Osteoblast (primary cell): ENCODE results near the gene SLC1A4. TPM values are rescaled to one million over a fixed set of nuclear protein-coding genes. Genes with fewer than 3 reads are reported as not detected.

Experiments used
- DNase-seq: peaks from one replicate; pipeline ENCODE4 v3.0.0; 2011; ENCODE audit warnings: low spot score, mixed read lengths; ENCODE audit not compliant: insufficient read length; ENCODE audit errors: missing footprints
- H2AFZ ChIP-seq: 2 replicates; pipeline ENCODE4 v1.6.0; 2011; ENCODE audit warnings: mild to moderate bottlenecking, low read length
- H3K27ac ChIP-seq: 2 replicates; pipeline ENCODE4 v1.5.1; 2011; ENCODE audit warnings: mild to moderate bottlenecking, low read depth, low read length, moderate library complexity
- H3K27me3 ChIP-seq: 2 replicates; pipeline ENCODE4 v1.6.0; 2012; ENCODE audit warnings: mild to moderate bottlenecking, control low read depth, inconsistent platforms, low read length, moderate library complexity; ENCODE audit not compliant: insufficient read depth
- H3K36me3 ChIP-seq: 2 replicates; pipeline ENCODE4 v1.5.1; 2011; ENCODE audit warnings: mild to moderate bottlenecking, low read length, control low read depth, moderate library complexity; ENCODE audit not compliant: insufficient read depth
- H3K4me1 ChIP-seq: 2 replicates; pipeline ENCODE4 v1.5.1; 2011; ENCODE audit warnings: mild to moderate bottlenecking, low read length, control low read depth, moderate library complexity; ENCODE audit not compliant: insufficient read depth
- H3K4me2 ChIP-seq: 2 replicates; pipeline ENCODE4 v1.6.0; 2011; ENCODE audit warnings: mild to moderate bottlenecking, low read length; ENCODE audit not compliant: insufficient read depth
- H3K4me3 ChIP-seq: fragments of 200-600 bp; sonication (generic); 3 replicates; pipeline ENCODE4 v1.5.1; 2012; ENCODE audit warnings: mild to moderate bottlenecking, low read length, inconsistent platforms; ENCODE audit not compliant: insufficient read depth
- H3K79me2 ChIP-seq: 2 replicates; pipeline ENCODE4 v1.6.0; 2012; ENCODE audit warnings: mild to moderate bottlenecking, low read length, control low read depth, inconsistent platforms; ENCODE audit not compliant: insufficient read depth
- H3K9me3 ChIP-seq: 2 replicates; pipeline ENCODE4 v1.5.1; 2011; ENCODE audit warnings: low read depth, low read length, control low read depth
- H4K20me1 ChIP-seq: 2 replicates; pipeline ENCODE4 v1.6.0; 2012; ENCODE audit warnings: mild to moderate bottlenecking, low read length, control low read depth; ENCODE audit not compliant: insufficient read depth
- total RNA-seq: library from RNA; depleted of rRNA; stranded (reverse); fragments of >200 nt; gene quantifications from 2 replicates; pipeline ENCODE4 v1.2.3, GENCODE V29; 2012
- TF ChIP-seq, protein P1 (sequence below): IDR thresholded peaks from 2 replicates; pipeline ENCODE4 v1.5.1; 2011; ENCODE audit warnings: mild to moderate bottlenecking, low read depth, low read length, moderate library complexity; ENCODE audit errors: extremely low read depth

SLC1A4 gene
- total RNA-seq, 1 donor, result 49.2 TPM

DNA sequence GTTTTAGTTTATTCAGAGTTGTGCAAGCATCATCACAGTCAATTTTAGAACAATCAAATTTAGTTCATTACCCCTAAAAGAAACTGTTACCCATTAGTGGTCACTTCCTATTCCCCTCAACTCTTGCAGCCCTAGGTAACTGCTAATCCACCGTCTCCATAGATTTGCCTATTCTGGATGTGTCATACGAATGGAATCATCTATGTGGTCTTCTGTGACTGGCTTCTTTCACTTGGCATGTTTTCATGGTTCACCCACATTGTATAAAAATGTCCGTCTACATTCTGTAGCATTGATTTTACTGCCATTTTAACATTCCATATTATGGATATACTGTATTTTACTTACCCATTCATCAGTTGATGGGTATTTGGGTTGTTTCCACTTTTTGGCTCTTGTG is 61.7 kb downstream of the SLC1A4 start:
- Histone ChIP-seq H3K36me3 (no peaks in the 10 kb centered on the region), H3K4me1 (peaks cover 11% of the 10 kb centered on the region), H3K4me3 (no peak overlapping the region), H2AFZ (no peak overlapping the region), H3K27ac (no peak overlapping the region), H3K9me3 (no peaks in the 10 kb centered on the region), H3K79me2 (no peaks in the 10 kb centered on the region), H3K4me2 (no peak overlapping the region), H4K20me1 (no peaks in the 10 kb centered on the region), H3K27me3 (no peaks in the 10 kb centered on the region)
- TF ChIP-seq, protein P1, sequence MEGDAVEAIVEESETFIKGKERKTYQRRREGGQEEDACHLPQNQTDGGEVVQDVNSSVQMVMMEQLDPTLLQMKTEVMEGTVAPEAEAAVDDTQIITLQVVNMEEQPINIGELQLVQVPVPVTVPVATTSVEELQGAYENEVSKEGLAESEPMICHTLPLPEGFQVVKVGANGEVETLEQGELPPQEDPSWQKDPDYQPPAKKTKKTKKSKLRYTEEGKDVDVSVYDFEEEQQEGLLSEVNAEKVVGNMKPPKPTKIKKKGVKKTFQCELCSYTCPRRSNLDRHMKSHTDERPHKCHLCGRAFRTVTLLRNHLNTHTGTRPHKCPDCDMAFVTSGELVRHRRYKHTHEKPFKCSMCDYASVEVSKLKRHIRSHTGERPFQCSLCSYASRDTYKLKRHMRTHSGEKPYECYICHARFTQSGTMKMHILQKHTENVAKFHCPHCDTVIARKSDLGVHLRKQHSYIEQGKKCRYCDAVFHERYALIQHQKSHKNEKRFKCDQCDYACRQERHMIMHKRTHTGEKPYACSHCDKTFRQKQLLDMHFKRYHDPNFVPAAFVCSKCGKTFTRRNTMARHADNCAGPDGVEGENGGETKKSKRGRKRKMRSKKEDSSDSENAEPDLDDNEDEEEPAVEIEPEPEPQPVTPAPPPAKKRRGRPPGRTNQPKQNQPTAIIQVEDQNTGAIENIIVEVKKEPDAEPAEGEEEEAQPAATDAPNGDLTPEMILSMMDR, result no peak
- no peak for DNase-seq

DNA sequence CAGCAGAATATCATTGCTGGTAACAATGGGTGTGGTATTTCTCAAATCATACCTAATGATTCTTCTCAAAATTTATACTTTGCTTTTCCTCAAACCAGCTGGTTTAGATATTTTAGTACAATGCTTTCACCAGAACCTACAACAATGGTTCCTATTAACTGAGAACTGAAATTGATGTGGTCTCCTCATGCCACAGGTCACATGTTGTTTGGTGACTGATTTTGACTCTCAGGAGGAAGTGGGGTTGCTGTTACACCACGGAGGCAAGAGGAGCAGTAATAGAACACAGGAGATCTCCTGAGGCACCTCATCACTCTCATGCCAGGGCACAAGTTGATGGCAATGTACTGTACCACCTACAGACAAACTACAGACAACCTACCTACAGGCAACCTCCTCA is 64.0 kb downstream of the SLC1A4 start:
- H2AFZ ChIP-seq, result no peak overlapping the region
- H3K27me3 ChIP-seq, result no peaks in the 10 kb centered on the region
- no peaks in the 10 kb centered on the region for H3K9me3 ChIP-seq
- no peak overlapping the region for H3K4me3 ChIP-seq
- peaks cover 7% of the 10 kb centered on the region for H4K20me1 ChIP-seq
- no peak overlapping the region for H3K4me2 ChIP-seq
- H3K4me1 ChIP-seq, result peaks cover 16% of the 10 kb centered on the region
- H3K36me3 ChIP-seq, result no peaks in the 10 kb centered on the region
- TF ChIP-seq, protein P1, result no peak
- no peak overlapping the region for H3K27ac ChIP-seq
- DNase-seq, result no peak
- H3K79me2 ChIP-seq, result peaks cover 14% of the 10 kb centered on the region

DNA sequence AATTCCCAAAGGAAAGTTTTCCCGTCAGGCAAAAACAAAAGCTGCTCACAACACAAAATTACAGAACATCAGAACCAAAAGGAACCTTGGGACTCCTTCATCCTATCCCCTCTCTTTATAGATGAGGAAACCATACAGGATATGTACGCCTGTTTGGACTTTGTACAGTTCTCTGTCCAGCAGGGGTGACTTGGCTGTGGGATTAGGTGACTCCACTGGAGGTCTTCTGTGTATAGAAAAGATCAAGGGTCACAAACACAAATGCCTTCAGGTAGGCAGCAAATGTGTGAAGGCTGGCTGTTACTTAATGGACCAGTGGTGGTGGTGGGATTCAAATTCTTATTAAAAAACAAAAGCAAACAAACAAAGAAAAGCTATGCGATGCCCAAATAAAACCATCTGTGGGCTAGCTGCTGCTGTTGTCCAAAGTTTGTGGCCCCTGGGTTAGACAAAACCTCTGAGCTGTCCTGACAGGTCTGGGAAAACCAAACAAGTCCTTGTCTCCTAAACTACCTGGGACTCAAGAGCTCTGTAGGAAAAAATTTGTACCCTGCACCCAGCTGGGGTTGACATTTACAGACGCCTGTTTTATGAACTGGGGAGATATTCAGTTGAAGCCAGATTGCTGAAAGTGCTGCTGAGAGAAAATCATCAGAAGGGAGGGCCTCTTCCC is 65.7 kb downstream of the SLC1A4 start:
- no peak overlapping the region for H3K27ac ChIP-seq

DNA sequence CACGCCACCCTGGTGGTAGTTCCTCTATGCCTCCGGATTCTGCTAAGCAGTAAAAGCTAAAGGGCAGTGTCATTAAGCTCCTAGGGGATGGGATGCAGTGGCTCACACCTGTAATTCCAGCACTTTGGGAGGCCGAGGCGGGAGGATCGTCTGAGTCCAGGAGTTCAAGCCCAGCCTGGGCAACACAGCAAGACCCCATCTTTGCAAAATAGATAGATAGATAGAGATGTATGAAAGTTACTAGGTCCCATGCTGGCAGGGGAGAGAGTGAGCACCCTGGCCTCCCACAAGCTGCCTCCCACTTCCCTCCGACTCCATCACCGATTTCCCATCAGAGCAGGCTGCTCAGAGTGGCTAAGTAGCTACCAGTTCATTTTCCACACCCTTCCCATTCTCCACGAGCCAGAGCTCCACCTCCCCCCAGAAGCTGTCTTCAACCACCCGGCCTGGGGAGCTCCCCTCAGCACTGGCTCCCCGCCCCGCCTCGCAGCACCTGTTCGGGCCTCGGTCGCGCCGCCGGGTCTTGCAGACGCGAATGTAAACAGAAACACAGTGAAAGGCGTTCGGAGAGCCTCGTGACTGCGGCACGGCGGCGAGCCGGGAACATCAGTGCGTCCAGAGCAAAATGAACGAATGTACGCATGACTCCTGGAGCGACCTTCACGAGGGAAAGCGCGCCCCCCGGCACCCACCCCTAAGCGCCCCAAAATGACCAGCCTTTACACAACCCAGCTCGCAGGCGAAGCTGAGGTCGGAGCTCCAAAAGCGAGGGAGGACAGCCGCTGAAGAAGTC is 66.4 kb downstream of the SLC1A4 start:
- H3K36me3 ChIP-seq, result no peaks in the 10 kb centered on the region
- peaks cover 16% of the 10 kb centered on the region for H3K4me1 ChIP-seq
- no peak for DNase-seq
- H4K20me1 ChIP-seq, result peaks cover 10% of the 10 kb centered on the region
- no peaks in the 10 kb centered on the region for H3K9me3 ChIP-seq
- TF ChIP-seq, protein P1, result no peak
- peak overlapping the region; percentile 12 for H3K27ac ChIP-seq
- H3K27me3 ChIP-seq, result no peaks in the 10 kb centered on the region
- H2AFZ ChIP-seq, result peak overlapping the region; percentile 93
- peak overlapping the region; percentile 86 for H3K4me3 ChIP-seq
- H3K79me2 ChIP-seq, result peaks cover 36% of the 10 kb centered on the region
- H3K4me2 ChIP-seq, result peak overlapping the region; percentile 88

More for the DNA sequence above, 65.7 kb downstream of the SLC1A4 start:
- Histone ChIP-seq H4K20me1 (peaks cover 10% of the 10 kb centered on the region), H3K4me3 (no peak overlapping the region), H2AFZ (no peak overlapping the region), H3K36me3 (no peaks in the 10 kb centered on the region), H3K4me2 (no peak overlapping the region), H3K79me2 (peaks cover 30% of the 10 kb centered on the region), H3K9me3 (no peaks in the 10 kb centered on the region), H3K4me1 (peaks cover 16% of the 10 kb centered on the region), H3K27me3 (no peaks in the 10 kb centered on the region)
- TF ChIP-seq, protein P1, result no peak
- DNase-seq, result no peak
